NB4 (cell line): ENCODE results near the gene SIAH1.

ENCODE experiments used
- MYC ChIP-seq: IDR thresholded peaks from 2 replicates; pipeline ENCODE4 v1.6.1; 2011; ENCODE audit warnings: low read depth, low read length
- POLR2A ChIP-seq: IDR thresholded peaks from 2 replicates; pipeline ENCODE4 v1.6.1; 2011; ENCODE audit warnings: mild to moderate bottlenecking; ENCODE audit not compliant: insufficient read length; ENCODE audit errors: extremely low read depth
- TF ChIP-seq, protein P1 (sequence below): IDR thresholded peaks from one replicate; pipeline ENCODE4 v1.5.1; 2012; ENCODE audit warnings: low read depth, low read length
- TF ChIP-seq, protein P2 (sequence below): IDR thresholded peaks from 2 replicates; pipeline ENCODE4 v1.6.1; 2011; ENCODE audit warnings: low read depth, low read length

DNA sequence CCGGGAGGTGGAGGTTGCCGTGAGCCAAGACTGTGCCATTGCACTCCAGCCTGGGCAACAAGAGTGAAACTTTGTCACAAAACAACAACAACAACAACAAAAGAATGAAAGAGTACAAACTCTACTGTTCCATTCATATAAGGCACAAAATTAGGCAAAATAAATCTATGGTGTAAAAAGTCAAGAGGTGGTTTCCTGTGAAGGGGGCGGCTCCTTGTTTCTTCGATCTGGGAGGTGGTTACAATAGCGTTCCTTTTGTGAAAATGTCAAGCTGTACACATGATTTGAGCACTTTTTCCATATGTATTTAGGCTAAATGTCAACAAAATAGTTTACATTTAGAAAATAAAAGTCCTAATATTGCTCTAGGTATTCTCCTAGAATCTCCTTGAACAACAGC, 6.9 kb downstream of the SIAH1 start:
- TF ChIP-seq, protein P1, sequence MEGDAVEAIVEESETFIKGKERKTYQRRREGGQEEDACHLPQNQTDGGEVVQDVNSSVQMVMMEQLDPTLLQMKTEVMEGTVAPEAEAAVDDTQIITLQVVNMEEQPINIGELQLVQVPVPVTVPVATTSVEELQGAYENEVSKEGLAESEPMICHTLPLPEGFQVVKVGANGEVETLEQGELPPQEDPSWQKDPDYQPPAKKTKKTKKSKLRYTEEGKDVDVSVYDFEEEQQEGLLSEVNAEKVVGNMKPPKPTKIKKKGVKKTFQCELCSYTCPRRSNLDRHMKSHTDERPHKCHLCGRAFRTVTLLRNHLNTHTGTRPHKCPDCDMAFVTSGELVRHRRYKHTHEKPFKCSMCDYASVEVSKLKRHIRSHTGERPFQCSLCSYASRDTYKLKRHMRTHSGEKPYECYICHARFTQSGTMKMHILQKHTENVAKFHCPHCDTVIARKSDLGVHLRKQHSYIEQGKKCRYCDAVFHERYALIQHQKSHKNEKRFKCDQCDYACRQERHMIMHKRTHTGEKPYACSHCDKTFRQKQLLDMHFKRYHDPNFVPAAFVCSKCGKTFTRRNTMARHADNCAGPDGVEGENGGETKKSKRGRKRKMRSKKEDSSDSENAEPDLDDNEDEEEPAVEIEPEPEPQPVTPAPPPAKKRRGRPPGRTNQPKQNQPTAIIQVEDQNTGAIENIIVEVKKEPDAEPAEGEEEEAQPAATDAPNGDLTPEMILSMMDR = no peak
- TF ChIP-seq POLR2A (no peak), MYC (no peak)
- TF ChIP-seq, protein P2, sequence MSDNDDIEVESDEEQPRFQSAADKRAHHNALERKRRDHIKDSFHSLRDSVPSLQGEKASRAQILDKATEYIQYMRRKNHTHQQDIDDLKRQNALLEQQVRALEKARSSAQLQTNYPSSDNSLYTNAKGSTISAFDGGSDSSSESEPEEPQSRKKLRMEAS = no peak
